HFF-Myc (cell line): ENCODE results near the gene GRIN1.

ENCODE experiments used
- DNase-seq: peaks from one replicate; pipeline ENCODE4 v3.0.0-alpha.2; 2011; ENCODE audit warnings: low read depth; ENCODE audit errors: extremely low read depth
- H3K4me3 ChIP-seq: replicated peaks from 2 replicates; pipeline ENCODE4 v1.5.1; 2011; ENCODE audit warnings: low read depth, mild to moderate bottlenecking, control low read depth, low read length
- TF ChIP-seq, protein P1 (sequence below): IDR thresholded peaks from 2 replicates; pipeline ENCODE4 v1.5.1; 2012; ENCODE audit warnings: mild to moderate bottlenecking, low read depth, low read length, control low read depth; ENCODE audit errors: missing control alignments

Gene GRIN1

DNA sequence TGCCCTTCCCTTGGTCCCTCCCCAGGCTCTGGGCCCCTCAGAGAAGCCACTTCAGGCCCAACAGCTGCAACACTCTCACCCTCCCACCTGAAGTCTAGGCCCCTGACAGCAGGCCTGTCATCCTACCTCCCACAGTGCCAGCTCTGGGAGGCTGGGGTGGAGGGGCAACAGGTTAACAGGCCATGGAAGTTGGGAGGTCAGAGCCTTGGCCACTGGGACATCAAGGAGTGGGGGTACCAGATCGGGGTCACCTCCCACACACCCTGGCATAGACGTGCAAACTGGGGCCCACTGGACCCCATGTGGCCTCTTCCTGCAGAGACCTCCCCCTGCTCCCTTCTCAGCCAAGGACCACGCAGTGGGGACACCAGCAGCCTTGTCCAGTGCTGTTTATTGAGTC lies 52.3 kb downstream of the GRIN1 start:
- TF ChIP-seq, protein P1, sequence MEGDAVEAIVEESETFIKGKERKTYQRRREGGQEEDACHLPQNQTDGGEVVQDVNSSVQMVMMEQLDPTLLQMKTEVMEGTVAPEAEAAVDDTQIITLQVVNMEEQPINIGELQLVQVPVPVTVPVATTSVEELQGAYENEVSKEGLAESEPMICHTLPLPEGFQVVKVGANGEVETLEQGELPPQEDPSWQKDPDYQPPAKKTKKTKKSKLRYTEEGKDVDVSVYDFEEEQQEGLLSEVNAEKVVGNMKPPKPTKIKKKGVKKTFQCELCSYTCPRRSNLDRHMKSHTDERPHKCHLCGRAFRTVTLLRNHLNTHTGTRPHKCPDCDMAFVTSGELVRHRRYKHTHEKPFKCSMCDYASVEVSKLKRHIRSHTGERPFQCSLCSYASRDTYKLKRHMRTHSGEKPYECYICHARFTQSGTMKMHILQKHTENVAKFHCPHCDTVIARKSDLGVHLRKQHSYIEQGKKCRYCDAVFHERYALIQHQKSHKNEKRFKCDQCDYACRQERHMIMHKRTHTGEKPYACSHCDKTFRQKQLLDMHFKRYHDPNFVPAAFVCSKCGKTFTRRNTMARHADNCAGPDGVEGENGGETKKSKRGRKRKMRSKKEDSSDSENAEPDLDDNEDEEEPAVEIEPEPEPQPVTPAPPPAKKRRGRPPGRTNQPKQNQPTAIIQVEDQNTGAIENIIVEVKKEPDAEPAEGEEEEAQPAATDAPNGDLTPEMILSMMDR: no peak
- no peak overlapping the region for H3K4me3 ChIP-seq
- no peak for DNase-seq

DNA sequence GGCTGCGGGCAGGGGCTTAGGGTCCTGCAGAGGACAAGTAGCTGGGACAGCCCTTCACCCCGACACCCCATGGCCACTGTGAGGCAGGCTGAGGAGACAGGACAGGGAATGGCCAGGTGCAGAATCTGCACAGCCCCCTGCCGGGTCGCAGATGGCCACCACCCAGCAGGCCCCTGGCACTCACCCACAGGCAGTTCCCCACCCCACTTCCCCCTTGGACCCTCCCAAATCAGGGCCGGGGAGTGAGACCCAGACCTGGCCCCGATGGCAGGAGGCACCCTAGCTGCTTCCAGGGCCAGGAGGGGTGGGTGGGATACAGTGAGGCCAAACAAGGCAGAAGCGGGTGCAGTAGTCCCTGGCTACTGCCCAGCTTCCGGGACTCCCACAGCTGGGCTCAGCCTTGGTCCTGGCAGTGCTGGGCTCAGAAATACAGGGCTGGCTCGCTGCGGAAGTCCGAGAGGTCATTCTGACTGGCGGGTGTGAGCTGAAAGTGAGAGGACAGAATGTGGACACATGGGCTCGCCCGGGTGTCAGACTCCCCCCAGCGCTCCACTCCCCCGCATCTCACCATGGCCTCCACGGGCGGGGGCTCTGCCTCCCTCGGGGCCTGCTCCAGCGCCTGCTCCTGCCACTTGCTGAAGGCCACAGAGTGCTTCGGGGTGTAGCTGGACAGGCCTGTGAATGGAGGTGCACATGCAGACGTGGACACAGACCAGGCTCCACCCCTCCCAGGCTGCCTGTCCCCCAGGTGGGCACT lies 52.9 kb downstream of the GRIN1 start:
- no peak for DNase-seq
- TF ChIP-seq, protein P1: no peak
- H3K4me3 ChIP-seq: no peak overlapping the region

DNA sequence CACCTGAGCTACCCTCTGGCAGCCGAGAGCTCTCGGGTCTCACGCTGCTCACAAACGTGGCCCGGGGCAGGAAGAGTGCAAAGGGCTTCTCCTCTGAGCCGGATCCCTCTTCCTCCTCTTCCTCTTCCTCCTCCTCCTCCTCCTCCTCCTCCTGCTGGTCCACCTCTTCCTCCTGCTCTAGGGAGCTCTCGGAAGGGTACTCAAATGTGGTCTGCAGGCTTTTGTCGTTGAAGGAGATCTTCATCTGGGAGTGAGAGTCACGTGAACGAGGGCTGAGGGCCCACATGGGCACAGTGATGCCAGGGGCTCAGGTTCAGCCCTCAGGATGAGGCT lies 53.5 kb downstream of the GRIN1 start:
- TF ChIP-seq, protein P1: no peak
- H3K4me3 ChIP-seq: no peak overlapping the region
- no peak for DNase-seq

DNA sequence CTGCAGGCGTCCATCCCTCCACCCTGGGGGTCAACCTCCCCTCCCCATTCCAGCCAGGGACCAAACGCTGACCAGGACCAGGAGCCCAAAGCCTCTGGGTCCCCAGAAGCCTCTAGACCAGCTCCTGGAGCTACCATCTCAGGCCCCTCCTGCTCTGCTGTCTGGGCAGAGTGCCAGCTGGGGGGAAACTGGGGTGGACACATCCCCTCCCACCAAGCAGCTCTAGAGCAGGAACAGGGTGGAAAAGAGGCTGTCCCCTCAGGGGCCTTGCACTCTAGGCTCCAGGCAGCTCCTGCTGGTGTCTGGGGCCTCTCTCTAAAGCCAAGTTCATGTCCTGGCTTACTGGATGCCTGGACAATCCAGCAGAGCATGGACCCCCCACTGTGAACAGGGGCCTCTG lies 53.9 kb downstream of the GRIN1 start:
- no peak for DNase-seq
- TF ChIP-seq, protein P1: no peak
- H3K4me3 ChIP-seq: no peak overlapping the region

DNA sequence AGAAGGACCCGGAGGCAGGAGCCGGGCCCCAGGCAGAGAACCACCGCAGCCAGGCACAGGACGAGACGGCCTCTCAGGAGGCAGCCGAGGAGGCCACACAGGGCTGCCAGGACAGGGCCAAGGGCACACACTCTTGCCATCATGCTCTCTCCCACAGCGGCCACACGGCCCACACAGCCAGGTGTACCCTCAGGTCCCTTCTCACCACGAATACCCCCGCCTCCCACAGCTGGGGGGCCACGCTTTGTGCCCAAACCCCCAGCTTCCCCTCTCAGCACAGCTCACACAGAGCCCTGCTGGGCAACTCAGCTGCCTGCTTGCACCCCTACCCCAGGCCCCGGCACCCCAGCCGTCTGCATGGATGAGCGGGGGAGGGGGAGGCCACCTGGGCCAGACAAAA lies 54.8 kb downstream of the GRIN1 start:
- DNase-seq: no peak
- TF ChIP-seq, protein P1: no peak
- no peak overlapping the region for H3K4me3 ChIP-seq

DNA sequence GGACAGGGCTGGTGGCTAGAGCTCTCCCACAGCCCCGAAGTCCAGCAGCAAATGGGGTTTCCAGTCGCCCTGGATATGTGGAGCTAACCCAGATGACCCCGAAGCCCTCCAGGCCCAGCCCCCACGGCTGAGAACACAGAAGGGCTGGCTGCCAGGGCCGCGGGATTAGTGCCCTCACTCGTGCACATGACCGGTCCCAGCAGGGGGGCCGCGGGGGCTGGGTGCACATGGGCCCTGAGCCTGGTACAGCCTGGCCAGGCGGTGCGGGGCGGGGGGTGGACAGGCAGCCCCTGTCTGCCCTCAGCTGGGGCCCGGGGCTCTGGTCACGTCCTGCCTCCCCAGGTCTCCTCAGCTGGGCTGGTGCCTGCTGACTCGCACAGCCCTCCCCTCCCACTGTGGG lies 55.4 kb downstream of the GRIN1 start:
- no peak for DNase-seq
- TF ChIP-seq, protein P1: no peak
- H3K4me3 ChIP-seq: no peak overlapping the region

DNA sequence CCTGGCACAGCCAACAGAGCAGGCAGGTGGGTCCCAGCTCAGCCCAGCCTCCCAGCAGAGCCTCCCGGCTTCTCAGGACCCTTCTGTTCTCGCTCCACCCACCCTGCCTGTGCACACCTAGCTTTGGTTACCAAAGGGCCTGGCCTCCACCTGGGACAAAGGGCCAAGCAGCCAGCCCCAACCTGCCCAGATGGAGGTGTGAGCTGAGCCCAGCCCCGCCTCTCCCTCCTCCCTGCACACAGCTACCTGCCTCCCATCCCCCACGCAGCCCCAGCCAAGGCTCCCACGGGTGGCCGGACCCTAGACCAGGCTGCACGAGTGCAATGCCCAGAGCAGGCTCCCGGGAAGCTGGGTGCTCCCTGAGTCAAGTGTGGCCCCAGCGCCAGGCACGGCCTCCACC lies 56.0 kb downstream of the GRIN1 start:
- TF ChIP-seq, protein P1: no peak
- H3K4me3 ChIP-seq: no peak overlapping the region
- no peak for DNase-seq
